ENCODE measurements around the gene DNPH1. TPM values are rescaled to one million over a fixed set of nuclear protein-coding genes. Genes with fewer than 3 reads are reported as not detected.

The DNPH1 gene
- total RNA-seq, 2 experiments from 2014 or later, result 66.1 to 68.2 TPM

Other genes with a start within 250 kb of the DNPH1 start
- gene PPP2R5D, start 244.9 kb downstream of the DNPH1 start, total RNA-seq, result 10 to 100 TPM; 50.3 to 52.1 TPM
- 100 to 1,000 TPM; 105 to 109 TPM for gene MEA1, start 215.5 kb downstream of the DNPH1 start, total RNA-seq
- gene KLHDC3, start 215.2 kb downstream of the DNPH1 start, total RNA-seq, result 10 to 100 TPM; 71.1 to 71.4 TPM
- 100 to 1,000 TPM; 101 to 103 TPM for gene RRP36, start 207.9 kb downstream of the DNPH1 start, total RNA-seq
- gene CUL7, start 175.6 kb downstream of the DNPH1 start, total RNA-seq, result 10 to 100 TPM; 11.6 to 11.7 TPM
- 100 to 1,000 TPM in 1 of 2 experiments, 10 to 100 TPM in 1; 97.2 to 108 TPM for gene MRPL2, start 170.0 kb downstream of the DNPH1 start, total RNA-seq
- gene KLC4, start 169.8 kb downstream of the DNPH1 start, total RNA-seq, result 1 to 10 TPM; 7.4 to 8.2 TPM
- gene PTK7, start 153.2 kb downstream of the DNPH1 start, total RNA-seq, result 1 to 10 TPM; 1.2 to 1.6 TPM
- 10 to 100 TPM; 52.0 to 54.2 TPM for gene SRF, start 58.2 kb downstream of the DNPH1 start, total RNA-seq
- 10 to 100 TPM; 32.9 to 34.9 TPM for gene CUL9, start 47.3 kb downstream of the DNPH1 start, total RNA-seq
- under 1 TPM; 0.65 to 0.67 TPM for gene TTBK1, start 14.0 kb upstream of the DNPH1 start, total RNA-seq
- gene SLC22A7, start 68.8 kb upstream of the DNPH1 start, total RNA-seq, result not detected
- 1 to 10 TPM in 1 of 2 experiments, under 1 TPM in 1; 0.88 to 1.2 TPM for gene CRIP3, start 79.3 kb upstream of the DNPH1 start, total RNA-seq
- 10 to 100 TPM; 10.6 to 11.2 TPM for gene ZNF318, start 140.2 kb upstream of the DNPH1 start, total RNA-seq
- gene ABCC10, start 198.1 kb upstream of the DNPH1 start, total RNA-seq, result 10 to 100 TPM; 33.0 to 36.0 TPM
- 1 to 10 TPM; 1.2 to 1.4 TPM for gene DLK2, start 226.1 kb upstream of the DNPH1 start, total RNA-seq
- gene TJAP1, start 248.1 kb upstream of the DNPH1 start, total RNA-seq, result 10 to 100 TPM; 42.3 to 45.8 TPM